Measurements from ENCODE around the gene TXN2.

The TXN2 gene

GRCh38 chr22:36486619-36487384 lies 5.4 kb upstream of the TXN2 start:
- DNase-seq (ENCODE audit: low read depth in 2 of 2) = peak; percentile 26 to 27

DNA sequence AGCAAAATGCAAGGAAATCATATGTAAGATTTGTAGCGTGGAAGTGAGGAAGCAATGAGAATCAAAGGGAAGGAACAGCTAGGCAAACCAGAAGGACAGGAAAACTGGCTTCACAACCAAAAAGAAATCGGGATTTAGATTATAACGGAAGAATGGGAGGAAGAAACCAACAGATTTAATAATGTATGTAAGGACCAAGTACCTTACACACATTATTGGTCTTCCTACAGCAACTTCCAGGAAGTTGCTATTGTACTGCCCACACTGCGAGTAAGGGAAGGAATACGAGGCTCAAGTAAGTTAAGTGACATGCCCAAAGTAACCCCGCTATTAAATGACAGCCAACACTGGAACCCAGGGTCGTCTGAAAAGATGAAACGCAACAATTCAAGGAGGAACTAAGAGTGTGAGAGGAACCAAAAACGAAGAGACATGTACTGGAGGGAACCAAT lies 473 bp downstream of the TXN2 start:
- no peak for DNase-seq (ENCODE audit: low read depth in 2 of 2)

DNA sequence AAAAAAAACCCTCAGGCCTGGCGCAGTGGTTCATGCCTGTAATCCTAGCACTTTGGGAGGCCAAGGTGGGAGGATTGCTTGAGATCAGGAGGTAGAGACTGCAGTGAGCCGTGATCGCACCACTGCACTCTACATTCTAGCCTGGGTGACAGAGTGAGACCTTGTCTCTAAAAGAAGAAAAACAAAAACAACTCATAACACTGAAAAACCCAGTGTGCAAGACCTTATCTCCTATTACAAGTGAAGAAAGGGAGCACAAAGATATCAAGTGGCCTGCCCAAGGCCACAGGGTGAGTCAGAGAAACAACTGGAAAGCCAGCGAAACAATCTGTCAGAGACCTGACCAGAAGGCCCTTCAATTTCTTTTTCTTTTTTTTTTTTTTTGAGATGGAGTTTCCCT lies 2.5 kb downstream of the TXN2 start:
- DNase-seq (ENCODE audit: low read depth in 2 of 2) = no peak

DNA sequence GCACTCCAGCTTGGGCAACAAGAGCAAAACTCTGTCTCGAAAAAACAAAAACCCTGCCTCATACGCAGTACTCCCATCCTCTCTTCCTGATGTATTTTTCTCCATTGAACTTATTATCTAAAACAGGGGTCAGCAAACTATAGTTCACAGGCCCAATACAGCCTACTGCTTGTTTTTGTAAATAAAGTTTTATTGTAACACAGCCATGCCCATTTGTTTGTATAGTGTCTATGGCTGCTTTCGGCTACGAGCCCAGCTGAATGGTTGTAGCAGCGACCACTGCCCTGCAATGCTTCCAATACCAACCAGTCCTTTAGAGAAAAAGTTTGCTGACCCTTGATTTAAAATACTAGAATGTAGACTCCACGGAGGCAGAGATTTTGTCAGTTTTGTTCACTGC lies 6.1 kb downstream of the TXN2 start:
- no peak for DNase-seq (ENCODE audit: low read depth in 2 of 2)

DNA sequence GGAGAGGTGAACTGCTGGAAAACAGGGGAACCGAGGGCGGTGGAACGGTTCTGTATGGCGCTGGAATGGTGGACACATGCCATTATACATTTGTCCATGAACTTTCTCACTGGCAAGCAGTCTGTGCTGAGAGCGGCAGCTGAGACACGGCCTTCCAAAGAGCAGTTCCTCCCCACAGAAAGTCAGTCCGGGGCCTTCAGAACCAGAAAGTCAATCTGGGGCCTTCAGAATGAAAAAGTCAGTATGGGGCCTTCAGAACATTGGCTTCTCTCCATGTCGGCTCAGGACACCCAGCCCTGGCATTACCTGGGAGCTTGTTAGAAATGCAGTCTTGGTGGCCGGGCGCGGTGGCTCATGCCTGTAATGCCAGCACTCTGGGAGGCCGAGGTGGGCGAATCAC lies 8.8 kb downstream of the TXN2 start:
- DNase-seq (ENCODE audit: low read depth in 2 of 2) = no peak

- no peak for DNase-seq (ENCODE audit: low read depth in 2 of 2)
Measured at GRCh38 chr22:36471341-36471821, 10.1 kb downstream of the TXN2 start.

DNA sequence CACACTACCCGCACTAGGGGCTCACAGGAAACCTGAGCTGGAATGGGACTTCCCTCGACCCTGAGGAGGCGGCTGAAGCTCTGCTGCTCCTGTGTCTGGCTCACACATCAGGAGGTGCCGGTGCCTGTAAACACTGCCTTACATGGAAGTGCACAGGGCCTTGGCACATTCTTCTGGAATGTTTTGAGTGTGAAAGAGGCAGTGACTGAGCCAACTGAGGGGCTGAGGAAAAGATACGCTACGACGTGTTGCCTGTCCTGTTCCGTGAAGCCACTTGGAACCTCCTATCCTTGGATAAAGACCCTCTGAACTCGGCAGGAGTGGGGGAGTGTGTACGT lies 10.5 kb downstream of the TXN2 start:
- DNase-seq (ENCODE audit: low read depth in 2 of 2) = no peak

- peak; percentile 62 to 65 for DNase-seq (ENCODE audit: low read depth in 2 of 2)
Measured at GRCh38 chr22:36470162-36470993, 11.1 kb downstream of the TXN2 start.

DNA sequence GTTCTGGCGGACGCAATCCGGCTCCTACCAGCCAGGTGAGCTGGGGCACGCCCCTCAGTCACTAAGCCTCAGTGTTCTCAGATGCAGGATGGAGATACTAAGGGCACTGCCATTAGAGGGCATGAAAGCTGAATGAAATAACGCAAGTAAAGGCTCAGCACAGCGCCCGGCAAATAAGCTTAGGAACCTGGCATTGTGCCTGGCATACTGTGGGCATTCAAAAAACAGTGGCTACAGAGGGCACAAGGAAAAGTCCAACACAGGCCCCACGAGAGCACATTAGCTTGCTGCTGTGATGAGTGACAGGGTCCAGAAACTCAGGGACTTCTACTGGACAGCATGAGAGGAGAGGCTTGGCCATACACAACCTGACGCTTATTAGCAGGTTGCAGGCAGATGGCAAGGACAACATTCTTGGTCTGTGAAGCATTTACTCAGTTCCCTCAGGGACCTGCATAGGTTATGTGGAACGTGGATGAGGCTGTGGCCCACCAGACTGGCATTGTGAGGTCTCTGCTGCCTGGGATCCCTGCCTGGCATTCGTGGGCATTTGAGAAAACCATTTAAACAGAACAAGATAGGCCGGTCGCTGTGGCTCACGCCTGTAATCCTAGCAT lies 12.2 kb downstream of the TXN2 start:
- DNase-seq (ENCODE audit: low read depth in 2 of 2) = no peak

GRCh38 chr22:36467946-36468345 lies 13.5 kb downstream of the TXN2 start:
- DNase-seq (ENCODE audit: low read depth in 2 of 2) = peak; percentile 8 to 29

GRCh38 chr22:36467042-36467810 lies 14.2 kb downstream of the TXN2 start:
- DNase-seq (ENCODE audit: low read depth in 2 of 2) = no peak

DNA sequence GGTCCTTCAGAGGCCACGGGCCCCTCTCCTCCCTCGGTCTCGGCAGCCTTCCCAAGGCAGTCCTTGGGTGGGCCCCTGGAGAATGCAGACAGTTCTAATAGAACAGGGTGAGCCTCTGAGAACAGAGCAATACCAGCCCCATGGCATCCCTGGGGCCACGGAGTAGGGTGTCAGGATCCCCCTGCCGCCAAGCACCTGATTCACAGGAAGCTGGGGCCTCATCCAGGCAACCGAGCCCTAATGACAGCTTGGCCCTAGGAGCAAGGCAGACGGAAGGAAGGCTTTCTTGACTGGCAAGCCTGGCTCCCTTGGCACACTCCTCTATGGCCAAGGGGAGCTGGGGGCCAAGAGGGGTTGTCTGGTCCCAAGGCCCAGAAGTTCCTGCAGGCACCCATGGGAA lies 15.2 kb downstream of the TXN2 start:
- no peak for DNase-seq (ENCODE audit: low read depth in 2 of 2)

DNA sequence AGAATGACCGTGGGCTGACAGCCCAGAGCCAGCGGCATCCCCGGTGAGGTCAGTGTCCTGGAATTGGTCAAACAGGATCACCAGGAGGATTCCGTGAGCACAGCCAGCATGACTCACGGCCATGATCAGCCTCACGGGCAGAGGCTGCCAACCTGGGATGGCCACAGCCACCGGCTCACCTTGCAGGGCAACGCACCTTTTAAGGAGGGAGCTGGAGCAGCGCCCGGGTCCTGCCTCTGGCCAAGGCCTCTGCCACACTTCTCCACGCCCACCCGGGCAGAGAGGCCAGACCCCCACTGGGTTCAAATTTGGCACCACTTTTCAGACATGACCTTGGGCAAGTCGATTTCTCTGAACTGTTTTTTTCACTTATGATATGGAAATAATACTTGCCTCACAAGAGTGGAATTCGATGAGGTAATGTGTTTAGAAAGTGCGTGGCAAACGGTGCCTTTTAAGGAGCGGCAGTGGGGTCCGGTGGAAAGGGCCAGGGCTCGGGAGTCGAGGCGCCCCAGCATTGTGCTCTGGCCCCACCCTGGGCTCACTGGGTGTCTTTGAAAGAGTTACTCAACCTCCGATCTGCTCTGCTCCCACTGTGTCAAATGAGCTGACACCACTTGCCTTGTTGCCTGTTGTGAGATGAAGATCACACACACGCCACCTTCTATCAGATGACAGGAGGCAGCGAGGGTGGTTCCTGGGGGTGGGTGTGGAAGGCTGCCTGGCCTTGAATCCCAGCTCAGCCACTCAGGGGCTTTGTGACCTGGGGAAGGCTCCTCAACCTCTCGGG lies 16.0 kb downstream of the TXN2 start:
- no peak for DNase-seq (ENCODE audit: low read depth in 2 of 2)

DNA sequence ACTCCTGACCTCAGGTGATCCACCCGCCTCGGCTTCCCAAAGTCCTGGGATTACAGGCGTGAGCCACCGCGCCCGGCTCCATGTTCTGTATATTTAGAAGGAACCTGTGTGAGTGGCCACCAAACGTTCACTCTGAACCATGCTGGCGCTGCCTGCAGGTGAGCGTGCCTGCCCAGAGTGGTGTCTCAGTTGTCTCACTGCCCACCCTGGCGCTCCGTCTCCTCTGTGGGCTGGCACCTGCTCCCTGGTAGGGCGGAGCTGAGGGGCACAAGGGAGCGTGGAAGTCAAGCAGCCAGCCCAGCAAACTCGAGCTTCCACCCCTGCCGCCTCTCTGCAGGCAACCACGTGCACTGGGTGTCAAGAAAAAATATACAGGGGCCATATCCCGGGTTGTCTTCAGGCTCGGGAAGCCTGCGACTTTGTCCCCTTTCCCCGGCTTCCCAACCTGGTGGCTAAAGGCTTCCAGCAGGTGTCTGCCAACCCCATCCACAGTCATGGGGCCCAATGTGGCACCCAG lies 16.7 kb downstream of the TXN2 start:
- no peak for DNase-seq (ENCODE audit: low read depth in 2 of 2)

DNA sequence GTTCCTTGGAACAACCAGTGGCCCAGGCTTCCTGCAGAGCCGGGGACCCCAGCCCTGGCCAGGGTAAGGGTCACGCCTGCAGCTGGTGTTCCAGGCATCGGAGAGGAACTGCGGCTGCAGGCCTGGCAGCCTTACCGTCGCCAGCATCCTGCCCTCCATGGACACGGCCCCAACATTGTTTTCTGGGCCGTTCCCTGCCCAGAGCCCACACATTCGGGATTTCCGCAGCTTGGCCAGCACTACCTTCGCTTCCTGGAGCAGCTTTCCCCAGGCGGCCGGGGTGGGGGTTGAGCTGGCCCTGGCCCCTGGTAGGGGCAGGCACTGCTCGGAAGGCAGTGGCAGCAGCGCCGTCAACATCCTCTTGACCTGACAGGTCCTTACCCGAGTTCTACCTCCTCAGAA lies 17.7 kb downstream of the TXN2 start:
- DNase-seq (ENCODE audit: low read depth in 2 of 2) = no peak

DNA sequence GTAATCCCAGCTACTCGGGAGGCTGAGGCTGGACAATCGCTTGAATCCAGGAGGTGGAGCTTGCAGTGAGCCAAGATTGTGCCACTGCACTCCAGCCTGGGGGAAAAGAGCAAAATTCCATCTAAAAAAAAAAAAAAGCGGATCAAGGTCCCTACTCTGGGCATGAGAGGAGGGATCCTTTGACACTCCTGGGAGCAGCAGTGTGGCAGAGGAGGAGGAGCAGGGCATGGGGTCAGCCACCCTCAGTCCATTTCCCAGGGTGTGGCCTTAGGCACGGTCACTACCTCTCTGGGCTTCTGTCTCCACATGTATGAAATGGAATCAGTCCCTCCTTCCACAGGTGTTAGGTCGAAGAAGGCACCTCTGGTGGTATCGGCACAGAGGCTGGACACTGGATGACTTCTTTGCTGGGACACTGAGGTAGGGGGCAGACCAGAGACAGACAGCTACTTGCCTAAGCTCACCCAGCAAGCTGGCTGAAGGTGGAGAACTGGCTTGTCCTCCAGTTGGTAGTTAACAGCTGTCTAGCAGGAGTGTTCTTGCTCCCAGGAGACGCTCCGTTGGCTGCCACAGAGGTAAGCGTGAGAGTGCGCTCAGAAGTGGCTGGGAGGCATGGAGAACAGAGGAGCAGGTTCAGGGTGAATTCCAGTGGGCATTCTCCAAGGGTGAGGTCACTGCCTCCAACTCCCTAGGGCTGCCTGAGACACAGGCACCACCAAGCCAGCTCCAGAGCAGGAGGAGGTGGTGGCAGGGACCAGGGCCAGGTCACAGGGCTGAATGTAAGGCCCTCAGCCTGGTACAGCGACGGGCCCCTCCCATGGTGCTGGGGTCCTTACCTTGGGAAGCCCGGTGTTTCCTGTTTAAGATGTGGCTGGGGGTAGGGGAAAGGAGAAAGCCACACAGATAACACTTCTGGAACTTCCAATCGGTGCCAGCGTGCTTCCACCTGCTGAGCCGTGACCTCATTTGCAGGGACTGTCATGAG lies 19.5 kb downstream of the TXN2 start:
- DNase-seq (ENCODE audit: low read depth in 2 of 2) = no peak

- no peak for DNase-seq (ENCODE audit: low read depth in 2 of 2)
Measured at GRCh38 chr22:36460202-36460601, 21.2 kb downstream of the TXN2 start.

GRCh38 chr22:36457688-36458450 lies 23.6 kb downstream of the TXN2 start:
- no peak for DNase-seq (ENCODE audit: low read depth in 2 of 2)

DNA sequence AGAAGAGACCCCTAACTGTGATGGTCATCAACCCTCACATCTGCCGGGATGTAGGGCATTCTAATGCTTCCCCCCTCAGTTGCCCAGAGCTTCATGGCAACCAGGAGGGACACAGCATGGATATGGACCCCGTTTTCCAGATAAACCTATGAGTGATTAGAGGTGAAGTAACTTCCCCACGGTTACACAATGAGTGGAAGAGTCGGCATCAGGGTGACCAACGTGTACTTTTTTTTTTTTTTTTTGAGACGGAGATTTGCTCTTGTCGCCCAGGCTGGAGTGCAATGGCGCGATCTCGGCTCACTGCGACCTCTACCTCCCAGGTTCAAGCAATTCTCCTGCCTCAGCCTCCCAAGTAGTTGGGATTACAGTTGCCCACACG lies 25.0 kb downstream of the TXN2 start:
- DNase-seq (ENCODE audit: low read depth in 2 of 2) = no peak

Data from stimulated activated CD8-positive, alpha-beta memory T cell treated with anti-CD3 and anti-CD28 coated beads, Interleukin-15, amount 100 ng/mL, for 48 hours (primary cell).